ENCODE measurements around the gene MBOAT1. TPM values are rescaled to one million over a fixed set of nuclear protein-coding genes. Genes with fewer than 3 reads are reported as not detected.

The MBOAT1 gene
- total RNA-seq, 1 experiment from 2014 or later, result 22.0 TPM

DNA sequence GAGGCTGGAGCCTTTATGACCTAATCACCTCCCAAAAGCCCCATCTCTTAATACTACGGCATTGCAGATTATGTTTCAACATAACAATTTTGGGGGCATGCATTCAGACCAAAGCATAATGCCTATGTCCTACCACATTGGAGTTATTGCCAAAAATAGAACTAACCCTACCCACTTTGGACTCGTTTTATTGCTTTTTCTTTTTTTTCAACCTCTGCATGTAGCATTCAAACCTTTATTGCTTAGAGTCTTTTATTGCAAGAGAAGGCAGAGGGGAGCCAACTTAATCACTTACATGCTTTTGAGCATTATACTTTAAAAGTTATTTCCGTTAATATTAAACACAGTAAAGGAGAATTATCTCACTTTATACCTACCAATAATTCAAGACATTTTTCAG lies 8.1 kb upstream of the MBOAT1 start:
- Histone ChIP-seq H3K79me2 (ENCODE audit: low read depth) (no peaks in the 10 kb centered on the region), H3K27me3 (ENCODE audit: insufficient read depth, low read depth) (no peaks in the 10 kb centered on the region), H2AFZ (no peak overlapping the region), H3K27ac (no peak overlapping the region), H3F3A (ENCODE audit: insufficient read depth, low read depth) (0 out of 2 replicates have a peak, but pooled peaks cover 3% of the 10 kb centered on the region), H3K9me2 (ENCODE audit: insufficient read depth) (no peaks in the 10 kb centered on the region), H3K4me3 (no peak overlapping the region), H3K36me3 (ENCODE audit: low read depth) (no peaks in the 10 kb centered on the region), H4K20me1 (ENCODE audit: insufficient read depth) (no peaks in the 10 kb centered on the region), H3K4me1 (replicated peaks; ENCODE audit: insufficient read depth) (no peaks in the 10 kb centered on the region), H3K4me2 (no peak overlapping the region), H3K9me3 (ENCODE audit: insufficient read depth, low read depth) (no peaks in the 10 kb centered on the region)
- intact Hi-C loops (cut with micrococcal nuclease; ENCODE audit: unreplicated experiment), result no loop called here
- CTCF ChIA-PET, result no interaction called here
- POLR2A ChIA-PET (ENCODE audit: unreplicated experiment), result interaction anchor here (0.6 kb wide), 1 partner anchor 414 kb away, joined by 20 read pairs; no protein-coding TSS in a partner anchor
- no peak for DNase-seq
- TF ChIP-seq EZH2 (IDR thresholded peaks at IDR 0.05; ENCODE audit: low read depth), result no peak
- TF ChIP-seq, protein P1, sequence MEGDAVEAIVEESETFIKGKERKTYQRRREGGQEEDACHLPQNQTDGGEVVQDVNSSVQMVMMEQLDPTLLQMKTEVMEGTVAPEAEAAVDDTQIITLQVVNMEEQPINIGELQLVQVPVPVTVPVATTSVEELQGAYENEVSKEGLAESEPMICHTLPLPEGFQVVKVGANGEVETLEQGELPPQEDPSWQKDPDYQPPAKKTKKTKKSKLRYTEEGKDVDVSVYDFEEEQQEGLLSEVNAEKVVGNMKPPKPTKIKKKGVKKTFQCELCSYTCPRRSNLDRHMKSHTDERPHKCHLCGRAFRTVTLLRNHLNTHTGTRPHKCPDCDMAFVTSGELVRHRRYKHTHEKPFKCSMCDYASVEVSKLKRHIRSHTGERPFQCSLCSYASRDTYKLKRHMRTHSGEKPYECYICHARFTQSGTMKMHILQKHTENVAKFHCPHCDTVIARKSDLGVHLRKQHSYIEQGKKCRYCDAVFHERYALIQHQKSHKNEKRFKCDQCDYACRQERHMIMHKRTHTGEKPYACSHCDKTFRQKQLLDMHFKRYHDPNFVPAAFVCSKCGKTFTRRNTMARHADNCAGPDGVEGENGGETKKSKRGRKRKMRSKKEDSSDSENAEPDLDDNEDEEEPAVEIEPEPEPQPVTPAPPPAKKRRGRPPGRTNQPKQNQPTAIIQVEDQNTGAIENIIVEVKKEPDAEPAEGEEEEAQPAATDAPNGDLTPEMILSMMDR (conservative IDR thresholded peaks at IDR 0.05), result no peak
- BruUV-seq (replicated peaks), result no TSS peak

DNA sequence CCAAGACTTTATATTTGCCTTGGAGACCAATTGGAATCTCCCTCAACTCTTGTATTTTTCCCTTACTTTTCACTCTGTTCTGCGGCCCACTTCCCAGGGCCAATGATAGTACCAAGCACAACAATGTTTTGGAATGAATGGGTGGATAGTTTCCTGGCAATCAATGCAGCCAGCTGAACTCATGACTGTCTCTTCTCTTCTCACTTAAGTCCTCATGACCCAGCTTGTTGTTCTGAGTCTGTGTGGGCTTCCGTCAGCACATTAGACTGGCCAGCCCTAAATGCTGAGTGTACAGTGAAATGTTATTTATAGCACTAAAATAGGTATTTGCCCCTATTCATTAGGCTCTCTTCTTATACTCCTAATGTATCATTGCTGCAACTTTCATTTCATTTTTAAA lies 5.6 kb upstream of the MBOAT1 start:
- Histone ChIP-seq H3K4me3 (no peak overlapping the region), H2AFZ (no peak overlapping the region), H3K4me2 (no peak overlapping the region), H3F3A (ENCODE audit: insufficient read depth, low read depth) (peaks cover 10% of the 10 kb centered on the region; the same call in 1 of the 2 replicates), H3K27ac (no peak overlapping the region), H3K79me2 (ENCODE audit: low read depth) (no peaks in the 10 kb centered on the region), H3K4me1 (replicated peaks; ENCODE audit: insufficient read depth) (peaks cover 9% of the 10 kb centered on the region), H3K9me2 (ENCODE audit: insufficient read depth) (no peaks in the 10 kb centered on the region), H3K36me3 (ENCODE audit: low read depth) (no peaks in the 10 kb centered on the region), H3K27me3 (ENCODE audit: insufficient read depth, low read depth) (no peaks in the 10 kb centered on the region), H4K20me1 (ENCODE audit: insufficient read depth) (no peaks in the 10 kb centered on the region), H3K9me3 (ENCODE audit: insufficient read depth, low read depth) (no peaks in the 10 kb centered on the region)
- no peak for DNase-seq
- POLR2A ChIA-PET (ENCODE audit: unreplicated experiment), result interaction anchor here (0.6 kb wide), 1 partner anchor 19 kb away, joined by 3 read pairs; no protein-coding TSS in a partner anchor
- CTCF ChIA-PET, result no interaction called here
- intact Hi-C loops (cut with micrococcal nuclease; ENCODE audit: unreplicated experiment), result no loop called here
- TF ChIP-seq EZH2 (IDR thresholded peaks at IDR 0.05; ENCODE audit: low read depth), result no peak
- TF ChIP-seq, protein P1 (conservative IDR thresholded peaks at IDR 0.05), result no peak
- no TSS peak for BruUV-seq (replicated peaks)

DNA sequence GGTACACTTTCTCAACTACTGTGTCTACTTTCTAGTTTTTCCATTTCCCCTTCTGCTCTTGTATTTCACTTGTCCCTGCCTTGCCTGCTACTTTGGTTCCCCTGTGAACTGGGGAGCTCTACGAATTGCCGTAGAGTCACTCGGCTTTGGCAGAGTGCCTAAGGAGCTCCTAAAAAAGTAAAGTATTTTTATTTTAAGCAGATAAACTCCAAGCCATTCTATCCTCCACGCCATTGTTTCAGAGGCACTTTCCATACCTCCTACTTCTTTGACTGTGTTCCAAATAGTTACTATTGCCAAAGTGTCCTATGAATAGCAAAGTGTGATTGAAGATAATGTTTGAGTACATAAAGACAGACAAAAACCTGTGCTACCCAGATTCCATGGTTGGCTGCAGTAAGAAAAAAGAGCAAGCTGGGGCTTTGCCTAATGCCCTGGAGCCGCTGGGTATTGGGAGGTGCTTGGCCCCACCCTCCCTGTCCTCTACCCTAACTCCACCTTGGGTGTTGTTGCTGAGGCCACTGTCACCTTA lies 5.1 kb upstream of the MBOAT1 start:
- H3K79me2 ChIP-seq (ENCODE audit: low read depth), result no peaks in the 10 kb centered on the region
- no TSS peak for BruUV-seq (replicated peaks)
- intact Hi-C loops (cut with micrococcal nuclease; ENCODE audit: unreplicated experiment), result no loop called here
- TF ChIP-seq, protein P1 (conservative IDR thresholded peaks at IDR 0.05), result no peak
- no peak for TF ChIP-seq EZH2 (IDR thresholded peaks at IDR 0.05; ENCODE audit: low read depth)
- no peaks in the 10 kb centered on the region for H4K20me1 ChIP-seq (ENCODE audit: insufficient read depth)
- H3K27ac ChIP-seq, result no peak overlapping the region
- CTCF ChIA-PET, result interaction anchor here (0.7 kb wide), 1 partner anchor 34 kb away, joined by 5 read pairs; no protein-coding TSS in a partner anchor
- POLR2A ChIA-PET (ENCODE audit: unreplicated experiment), result interaction anchor here (0.6 kb wide), 1 partner anchor 20 kb away, joined by 3 read pairs; no protein-coding TSS in a partner anchor
- no peaks in the 10 kb centered on the region for H3K27me3 ChIP-seq (ENCODE audit: insufficient read depth, low read depth)
- H2AFZ ChIP-seq, result no peak overlapping the region
- peak in 1 of 2 experiments; percentile 33 for DNase-seq
- H3F3A ChIP-seq (ENCODE audit: insufficient read depth, low read depth), result peaks cover 12% of the 10 kb centered on the region; the same call in 1 of the 2 replicates
- no peaks in the 10 kb centered on the region for H3K9me3 ChIP-seq (ENCODE audit: insufficient read depth, low read depth)
- H3K4me2 ChIP-seq, result no peak overlapping the region
- H3K4me1 ChIP-seq (replicated peaks; ENCODE audit: insufficient read depth), result peaks cover 9% of the 10 kb centered on the region
- no peak overlapping the region for H3K4me3 ChIP-seq
- no peaks in the 10 kb centered on the region for H3K9me2 ChIP-seq (ENCODE audit: insufficient read depth)
- H3K36me3 ChIP-seq (ENCODE audit: low read depth), result no peaks in the 10 kb centered on the region
